Activated CD4-positive, alpha-beta T cell treated with anti-CD3 and anti-CD28 coated beads, Interleukin-2, amount 50 U/mL, for 48 hours (primary cell): ENCODE measurements around the gene HDHD5.
"Not testable (repeated sequence)": the region's sequence is repeated elsewhere in the genome, so short reads cannot be mapped to it uniquely, and the experiment has no call there.

Experiments
- DNase-seq, 2 experiments: peaks; one replicate each; pipeline ENCODE4 v3.0.0-alpha.2; 2020

The HDHD5 gene

GRCh38 chr22:17152971-17153370 lies 6.1 kb downstream of the HDHD5 start:
- no peak for DNase-seq

DNA sequence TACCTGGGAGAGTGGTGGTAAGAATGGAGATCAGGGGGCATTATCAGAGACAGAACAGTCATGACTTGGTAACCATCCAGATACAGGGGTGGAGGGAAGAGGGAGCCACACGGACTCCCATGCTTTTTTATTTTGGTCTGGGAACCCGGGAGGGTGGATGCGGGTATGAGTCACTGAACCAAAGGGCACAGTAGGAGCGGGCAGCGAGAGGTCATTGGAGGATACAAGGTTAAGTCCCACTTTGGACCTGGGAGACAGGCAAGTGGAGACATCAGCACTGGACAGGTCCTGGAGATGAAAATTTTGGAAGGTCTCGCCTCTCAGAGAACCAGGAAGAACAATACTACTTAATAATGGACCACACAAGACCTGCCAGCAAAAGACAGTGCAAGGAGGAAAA lies 6.7 kb downstream of the HDHD5 start:
- no peak for DNase-seq

GRCh38 chr22:17149076-17149815 lies 9.8 kb downstream of the HDHD5 start:
- DNase-seq = no peak

- DNase-seq = not testable (repeated sequence)
Measured at GRCh38 chr22:17147458-17147857, 11.6 kb downstream of the HDHD5 start.

- no peak for DNase-seq
Measured at GRCh38 chr22:17145021-17145680, 13.9 kb downstream of the HDHD5 start.

DNA sequence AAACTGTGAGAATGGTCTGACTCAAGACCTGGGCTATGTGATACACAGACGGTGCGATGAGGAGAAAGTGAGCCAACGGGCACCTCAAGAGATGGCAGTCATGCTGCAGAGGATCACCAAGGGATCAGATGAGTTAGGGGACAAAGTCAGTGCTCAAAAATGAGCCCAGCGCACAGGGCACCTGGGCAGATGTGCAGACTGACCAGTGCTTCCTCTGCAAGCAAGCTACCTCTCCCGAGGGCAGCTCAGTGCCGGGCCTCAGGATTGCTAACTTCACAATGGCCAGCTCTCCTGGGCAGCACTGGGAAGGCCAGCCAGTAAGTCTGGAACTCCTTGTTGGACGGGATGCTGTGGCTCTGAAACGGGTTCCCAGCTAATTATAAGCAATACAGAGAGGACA lies 15.3 kb downstream of the HDHD5 start:
- DNase-seq = no peak

- no peak for DNase-seq
Measured at GRCh38 chr22:17143101-17143500, 16.0 kb downstream of the HDHD5 start.

- no peak for DNase-seq
Measured at GRCh38 chr22:17140826-17141766, 18.0 kb downstream of the HDHD5 start.

GRCh38 chr22:17140022-17140421 lies 19.1 kb downstream of the HDHD5 start:
- DNase-seq = no peak

DNA sequence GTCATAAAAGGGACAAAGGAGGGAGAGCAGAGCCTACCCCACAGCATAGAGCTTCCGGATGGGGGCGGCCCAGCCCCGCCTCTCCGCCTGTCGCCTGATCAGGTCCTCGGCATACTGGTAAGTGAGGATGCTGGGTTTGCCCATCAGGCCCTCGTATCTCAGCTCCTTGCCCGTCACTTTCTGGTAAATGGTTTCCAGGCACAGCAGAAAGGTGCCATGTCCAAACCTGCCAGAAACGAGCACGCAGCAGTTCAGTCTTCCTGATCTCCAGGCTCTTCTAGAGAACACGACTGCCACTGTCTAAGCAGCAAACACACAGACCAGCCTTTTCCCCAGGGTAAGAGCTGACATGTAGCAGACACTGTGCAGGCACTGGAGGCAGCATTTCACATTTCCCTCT lies 20.6 kb downstream of the HDHD5 start:
- no peak for DNase-seq

DNA sequence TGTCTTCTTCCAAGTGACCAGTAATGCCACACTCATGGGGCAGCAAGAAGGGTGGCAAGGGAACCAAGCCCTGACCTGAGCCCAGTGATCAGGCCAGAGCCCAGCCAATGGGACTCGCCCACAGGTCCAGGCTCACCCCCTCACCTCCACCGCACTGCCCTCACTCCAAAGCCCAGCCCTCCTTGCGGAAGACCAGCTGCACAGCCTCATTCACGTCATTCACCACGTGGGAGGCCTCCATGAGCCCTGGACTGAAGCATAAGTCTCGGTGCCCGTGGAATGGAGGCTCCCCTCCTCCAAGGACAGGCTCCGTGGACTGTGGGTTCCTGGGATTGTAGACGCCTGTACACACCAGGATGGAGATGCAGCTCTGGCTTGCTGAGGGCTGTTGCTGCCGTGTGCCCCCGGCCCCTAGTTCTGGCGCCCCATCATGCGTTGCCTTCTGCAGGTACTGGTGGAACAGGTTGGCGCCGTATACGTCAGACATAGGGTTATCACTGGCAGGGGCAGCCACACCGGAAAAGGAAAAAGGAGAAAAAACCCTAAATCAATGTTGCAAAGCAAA lies 21.1 kb downstream of the HDHD5 start:
- DNase-seq = no peak

GRCh38 chr22:17137170-17137569 lies 21.9 kb downstream of the HDHD5 start:
- no peak for DNase-seq

DNA sequence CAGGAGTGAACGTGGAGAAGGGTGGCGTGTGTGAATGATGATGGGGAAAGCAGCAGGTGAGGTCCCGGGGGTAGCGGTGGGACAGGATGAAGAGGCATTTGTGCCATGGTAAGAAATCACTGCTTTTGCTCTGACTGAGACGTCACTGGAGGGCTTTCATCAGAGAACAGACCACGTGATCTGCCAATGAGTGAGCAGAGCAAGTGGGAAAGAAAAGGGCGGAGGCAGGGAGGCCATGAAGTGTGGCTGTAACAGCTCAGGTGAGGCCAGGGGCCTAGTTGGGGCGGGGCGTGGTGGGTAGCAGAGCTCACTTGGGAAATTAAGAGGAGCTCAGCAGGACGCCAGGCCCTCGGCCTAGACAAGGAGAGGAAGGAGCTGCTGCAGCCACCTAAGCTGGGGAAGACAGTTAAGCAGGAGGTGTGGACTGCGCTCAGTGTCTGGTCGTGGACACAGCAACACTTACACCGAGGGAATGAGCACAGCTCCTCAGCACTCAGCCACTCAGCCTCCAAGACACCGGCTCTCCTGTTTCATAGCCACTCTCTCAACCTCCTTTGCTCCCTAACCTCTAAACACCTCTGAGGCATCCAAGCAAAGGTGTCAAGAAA lies 23.8 kb downstream of the HDHD5 start:
- no peak for DNase-seq

- DNase-seq = no peak
Measured at GRCh38 chr22:17133137-17133536, 25.9 kb downstream of the HDHD5 start.

GRCh38 chr22:17132112-17132511 lies 27.0 kb downstream of the HDHD5 start:
- DNase-seq = no peak

DNA sequence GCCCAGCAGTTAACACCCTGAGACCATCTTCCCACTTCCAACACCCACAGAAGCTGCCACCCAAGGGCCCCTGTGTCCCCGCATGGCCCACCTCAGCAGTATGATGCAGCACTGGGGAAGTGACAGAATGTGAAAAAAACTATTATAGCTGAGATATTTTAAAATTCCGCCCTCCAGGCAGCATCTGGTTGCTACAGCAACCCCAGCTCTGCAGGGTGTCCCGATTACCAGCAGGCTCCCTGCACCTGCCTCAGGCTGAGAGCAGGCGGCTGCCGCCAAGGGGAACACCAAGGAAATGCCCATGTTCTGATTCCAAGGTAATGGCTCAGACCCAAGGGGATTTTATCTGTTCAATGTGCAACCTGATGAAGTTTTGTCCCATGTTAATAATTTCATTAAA lies 27.4 kb downstream of the HDHD5 start:
- DNase-seq = no peak

GRCh38 chr22:17130199-17130598 lies 28.9 kb downstream of the HDHD5 start:
- no peak for DNase-seq

GRCh38 chr22:17121233-17122195 lies 37.6 kb downstream of the HDHD5 start, which contains the start of gene TMEM121B:
TMEM121B (minus strand) TSS chr22:17121360; CDS start chr22:17121127, 233 bp downstream.
- DNase-seq = peak; percentile 27 to 36

- DNase-seq = peak in 1 of 2 experiments; percentile 26
Measured at GRCh38 chr22:17120711-17121232, 38.3 kb downstream of the HDHD5 start.

DNA sequence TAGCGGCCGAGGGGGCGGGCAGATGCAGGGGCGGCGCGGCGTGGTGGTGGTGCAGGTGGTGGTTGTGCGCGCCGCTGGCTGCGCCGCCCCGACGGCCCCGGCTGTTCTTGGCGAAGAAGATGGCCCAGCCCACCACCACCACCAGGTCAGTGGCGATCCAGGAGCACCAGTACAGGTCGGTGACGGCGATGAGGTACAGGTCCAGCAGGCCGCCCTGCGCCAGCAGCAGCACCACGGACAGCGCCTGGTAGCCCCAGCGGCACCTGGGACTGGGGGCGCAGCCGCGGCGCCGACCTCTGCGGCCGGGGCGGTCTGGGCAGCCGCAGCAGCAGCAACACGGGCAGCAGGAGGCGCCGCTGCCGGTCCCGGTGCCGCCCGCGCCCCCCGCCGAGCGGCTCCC lies 38.8 kb downstream of the HDHD5 start:
- peak; percentile 64 to 65 for DNase-seq
